ENCODE data around the gene ACCSL. TPM values are rescaled to one million over a fixed set of nuclear protein-coding genes. Genes with fewer than 3 reads are reported as not detected.

ACCSL gene
- total RNA-seq, 4 donors from 2014 or later = not detected

- intact Hi-C loops (cut with DNase I; ENCODE audit: low total_unique reads) (no loop called here), in situ Hi-C loops (cut with MboI; ENCODE audit: low pct_ligation_motif_present in 1 of 4, low pct_unique_long_range_greater_than_20kb in 1 of 4, low sequenced_read_pairs in 3 of 4) (no loop called here)
- TF ChIP-seq POLR2AphosphoS5 (IDR thresholded peaks at IDR 0.05) (no peak), EP300 (IDR thresholded peaks at IDR 0.05; ENCODE audit: low read depth) (no peak), POLR2A (IDR thresholded peaks at IDR 0.05) (no peak)
- TF ChIP-seq, protein P1, sequence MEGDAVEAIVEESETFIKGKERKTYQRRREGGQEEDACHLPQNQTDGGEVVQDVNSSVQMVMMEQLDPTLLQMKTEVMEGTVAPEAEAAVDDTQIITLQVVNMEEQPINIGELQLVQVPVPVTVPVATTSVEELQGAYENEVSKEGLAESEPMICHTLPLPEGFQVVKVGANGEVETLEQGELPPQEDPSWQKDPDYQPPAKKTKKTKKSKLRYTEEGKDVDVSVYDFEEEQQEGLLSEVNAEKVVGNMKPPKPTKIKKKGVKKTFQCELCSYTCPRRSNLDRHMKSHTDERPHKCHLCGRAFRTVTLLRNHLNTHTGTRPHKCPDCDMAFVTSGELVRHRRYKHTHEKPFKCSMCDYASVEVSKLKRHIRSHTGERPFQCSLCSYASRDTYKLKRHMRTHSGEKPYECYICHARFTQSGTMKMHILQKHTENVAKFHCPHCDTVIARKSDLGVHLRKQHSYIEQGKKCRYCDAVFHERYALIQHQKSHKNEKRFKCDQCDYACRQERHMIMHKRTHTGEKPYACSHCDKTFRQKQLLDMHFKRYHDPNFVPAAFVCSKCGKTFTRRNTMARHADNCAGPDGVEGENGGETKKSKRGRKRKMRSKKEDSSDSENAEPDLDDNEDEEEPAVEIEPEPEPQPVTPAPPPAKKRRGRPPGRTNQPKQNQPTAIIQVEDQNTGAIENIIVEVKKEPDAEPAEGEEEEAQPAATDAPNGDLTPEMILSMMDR (IDR thresholded peaks at IDR 0.05) = no peak
- no peak overlapping the region for H3K4me3 ChIP-seq
- H3K36me3 ChIP-seq = no peaks in the 10 kb centered on the region
- no peak overlapping the region for H3K27ac ChIP-seq
- 24 to 56% methylated on average over 2 of the region's 2 CpGs for WGBS, 2 donors (ENCODE audit: low coverage in 1 of 2)
- H3K27me3 ChIP-seq = no peaks in the 10 kb centered on the region
- no peaks in the 10 kb centered on the region for H3K4me1 ChIP-seq
- DNase-seq = no peak
- H3K9me3 ChIP-seq = no peaks in the 10 kb centered on the region
Observed at GRCh38 chr11:44018829-44019228, 29.0 kb upstream of the ACCSL start.

GRCh38 chr11:44024977-44025376 lies 22.8 kb upstream of the ACCSL start:
- H3K36me3 ChIP-seq = no peaks in the 10 kb centered on the region
- TF ChIP-seq EP300 (IDR thresholded peaks at IDR 0.05; ENCODE audit: low read depth) (no peak), POLR2A (IDR thresholded peaks at IDR 0.05) (no peak), POLR2AphosphoS5 (IDR thresholded peaks at IDR 0.05) (no peak)
- TF ChIP-seq, protein P1 (IDR thresholded peaks at IDR 0.05) = no peak
- H3K4me1 ChIP-seq = no peaks in the 10 kb centered on the region
- peaks cover 0 to 7% of the 10 kb centered on the region in 2 donors for H3K9me3 ChIP-seq
- 85 to 88% methylated on average over 1 of the region's 1 CpG for WGBS, 2 donors (ENCODE audit: low coverage in 1 of 2)
- no peaks in the 10 kb centered on the region for H3K27me3 ChIP-seq
- in situ Hi-C loops (cut with MboI; ENCODE audit: low pct_ligation_motif_present in 1 of 4, low pct_unique_long_range_greater_than_20kb in 1 of 4, low sequenced_read_pairs in 3 of 4) = no loop called here
- DNase-seq = no peak
- H3K4me3 ChIP-seq = no peak overlapping the region
- intact Hi-C loops (cut with DNase I; ENCODE audit: low total_unique reads) = no loop called here
- H3K27ac ChIP-seq = no peak overlapping the region

DNA sequence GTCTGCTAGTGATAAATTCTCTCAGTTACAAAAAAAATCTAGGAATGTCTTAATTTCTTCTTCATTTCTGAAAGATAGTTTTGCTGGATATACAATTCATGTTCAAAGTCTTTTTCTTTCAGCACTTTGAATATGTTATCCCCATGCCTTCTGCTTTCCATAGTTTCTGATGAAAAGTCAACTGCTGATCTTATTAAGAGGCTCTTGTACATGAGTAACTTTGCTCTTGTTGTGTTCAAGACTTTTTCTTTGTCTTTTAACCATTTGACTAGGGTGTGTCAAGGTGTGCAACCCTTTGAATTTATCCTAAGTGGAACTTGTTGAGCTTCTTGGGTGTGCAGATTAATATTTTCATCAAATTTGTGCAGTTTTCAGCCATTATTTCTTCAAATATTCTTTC lies 22.1 kb upstream of the ACCSL start:
- peaks cover 0 to 7% of the 10 kb centered on the region in 2 donors for H3K9me3 ChIP-seq
- no peak for DNase-seq
- H3K4me3 ChIP-seq = no peak overlapping the region
- TF ChIP-seq EP300 (IDR thresholded peaks at IDR 0.05; ENCODE audit: low read depth) (no peak), POLR2A (IDR thresholded peaks at IDR 0.05) (no peak), POLR2AphosphoS5 (IDR thresholded peaks at IDR 0.05) (no peak)
- TF ChIP-seq, protein P1 (IDR thresholded peaks at IDR 0.05) = no peak
- H3K36me3 ChIP-seq = no peaks in the 10 kb centered on the region
- intact Hi-C loops (cut with DNase I; ENCODE audit: low total_unique reads) (no loop called here), in situ Hi-C loops (cut with MboI; ENCODE audit: low pct_ligation_motif_present in 1 of 4, low pct_unique_long_range_greater_than_20kb in 1 of 4, low sequenced_read_pairs in 3 of 4) (no loop called here)
- H3K27ac ChIP-seq = no peak overlapping the region
- H3K27me3 ChIP-seq = no peaks in the 10 kb centered on the region
- no peaks in the 10 kb centered on the region for H3K4me1 ChIP-seq

- 82% methylated on average over 1 of the region's 1 CpG; no CpG with 5 or more reads in 1 of the 2 donors for WGBS, 2 donors (ENCODE audit: low coverage in 1 of 2)
- peaks cover 0 to 7% of the 10 kb centered on the region in 2 donors for H3K9me3 ChIP-seq
- in situ Hi-C loops (cut with MboI; ENCODE audit: low pct_ligation_motif_present in 1 of 4, low pct_unique_long_range_greater_than_20kb in 1 of 4, low sequenced_read_pairs in 3 of 4) (no loop called here), intact Hi-C loops (cut with DNase I; ENCODE audit: low total_unique reads) (no loop called here)
- no peak for DNase-seq
- no peak overlapping the region for H3K27ac ChIP-seq
- H3K4me3 ChIP-seq = no peak overlapping the region
- H3K36me3 ChIP-seq = no peaks in the 10 kb centered on the region
- H3K4me1 ChIP-seq = peaks cover 0 to 2% (median 0%) of the 10 kb centered on the region in 4 donors
- no peaks in the 10 kb centered on the region for H3K27me3 ChIP-seq
- TF ChIP-seq, protein P1 (IDR thresholded peaks at IDR 0.05) = no peak
- TF ChIP-seq EP300 (IDR thresholded peaks at IDR 0.05; ENCODE audit: low read depth) = no peak
- TF ChIP-seq POLR2AphosphoS5 (IDR thresholded peaks at IDR 0.05) = no peak
- TF ChIP-seq POLR2A (IDR thresholded peaks at IDR 0.05) = no peak
Observed at GRCh38 chr11:44028401-44028800, 19.4 kb upstream of the ACCSL start.
